Liver (tissue), 9 donors: ENCODE measurements around the gene ICAM1. TPM values are rescaled to one million over a fixed set of nuclear protein-coding genes. Genes with fewer than 3 reads are reported as not detected.

Experiments
- DNase-seq: peaks from one replicate; pipeline ENCODE4 v3.0.0-alpha.2; 2017; ENCODE audit warnings: low spot score
- H3K27ac ChIP-seq, 2 donors: one replicate each; pipeline ENCODE4 v1.7.0; 2013; ENCODE audit warnings: inconsistent platforms in 2 of 2, low read length in 2 of 2, control low read depth in 1 of 2, low read depth in 1 of 2, mild to moderate bottlenecking in 1 of 2
- H3K27me3 ChIP-seq, 4 donors: one replicate each; pipeline versions ENCODE4 v1.6.1 to v1.7.0; 2013; ENCODE audit warnings: low read length in 3 of 4, inconsistent platforms in 1 of 4, mild to moderate bottlenecking in 1 of 4, moderate library complexity in 1 of 4; ENCODE audit not compliant: control insufficient read depth in 4 of 4, insufficient read depth in 4 of 4
- H3K36me3 ChIP-seq, 4 donors: one replicate each; pipeline versions ENCODE4 v1.6.1 to v1.7.0; 2013; ENCODE audit warnings: low read length in 3 of 4, mild to moderate bottlenecking in 3 of 4, low read depth in 1 of 4, moderate library complexity in 1 of 4; ENCODE audit not compliant: control insufficient read depth in 4 of 4, insufficient read depth in 3 of 4
- H3K4me1 ChIP-seq, 4 donors: one replicate each; pipeline versions ENCODE4 v1.6.1 to v1.7.0; 2013; ENCODE audit warnings: low read length in 3 of 4, mild to moderate bottlenecking in 3 of 4, moderate library complexity in 1 of 4; ENCODE audit not compliant: control insufficient read depth in 4 of 4, insufficient read depth in 4 of 4
- H3K4me3 ChIP-seq, 3 donors: one replicate each; pipeline versions ENCODE4 v1.6.1 to v1.7.0; 2013; ENCODE audit warnings: low read length in 3 of 3, control low read depth in 1 of 3, low read depth in 1 of 3, mild to moderate bottlenecking in 1 of 3
- H3K9ac ChIP-seq, 2 donors: one replicate each; pipeline ENCODE4 v1.7.0; 2013; ENCODE audit warnings: low read length in 2 of 2, mild to moderate bottlenecking in 2 of 2, moderate library complexity in 2 of 2, control low read depth in 1 of 2, low read depth in 1 of 2
- H3K9me3 ChIP-seq, 4 donors: one replicate each; pipeline versions ENCODE4 v1.6.1 to v1.7.0; 2013; ENCODE audit warnings: low read length in 3 of 4; ENCODE audit not compliant: control insufficient read depth in 4 of 4
- ATF3 ChIP-seq: IDR thresholded peaks from 2 replicates; pipeline ENCODE4 v1.6.1; 2016; ENCODE audit warnings: antibody characterized with exemption
- EGR1 ChIP-seq, 2 donors: IDR thresholded peaks; 2 replicates each; pipeline ENCODE4 v1.6.1; 2016 to 2018; ENCODE audit warnings: antibody characterized with exemption in 2 of 2, low read depth in 2 of 2
- FOXA1 ChIP-seq: IDR thresholded peaks from 2 replicates; pipeline ENCODE4 v1.6.1; 2016; ENCODE audit warnings: antibody characterized with exemption
- FOXA2 ChIP-seq: IDR thresholded peaks from 2 replicates; pipeline ENCODE4 v1.6.1; 2016; ENCODE audit warnings: antibody characterized with exemption
- GABPA ChIP-seq, 2 donors: IDR thresholded peaks in 1 of 2; conservative IDR thresholded peaks in 1 of 2; 2 replicates each; pipeline ENCODE4 v1.6.1; 2016; ENCODE audit warnings: antibody characterized with exemption in 2 of 2, mild to moderate bottlenecking in 1 of 2, moderate library complexity in 1 of 2
- HNF4A ChIP-seq, 2 donors: conservative IDR thresholded peaks; 2 replicates each; pipeline ENCODE4 v1.6.1; 2016; ENCODE audit warnings: antibody characterized with exemption in 2 of 2, mild to moderate bottlenecking in 2 of 2
- HNF4G ChIP-seq: IDR thresholded peaks from 2 replicates; pipeline ENCODE4 v1.6.1; 2016; ENCODE audit warnings: antibody characterized with exemption
- JUND ChIP-seq, 2 donors: IDR thresholded peaks; 2 replicates each; pipeline ENCODE4 v1.6.1; 2016; ENCODE audit warnings: antibody characterized with exemption in 2 of 2
- MAX ChIP-seq: IDR thresholded peaks from 2 replicates; pipeline ENCODE4 v1.6.1; 2016; ENCODE audit warnings: antibody characterized with exemption
- NR2F2 ChIP-seq: IDR thresholded peaks from 2 replicates; pipeline ENCODE4 v1.6.1; 2016; ENCODE audit warnings: antibody characterized with exemption
- RAD21 ChIP-seq, 2 donors: IDR thresholded peaks; 2 replicates each; pipeline ENCODE4 v1.6.1; 2016; ENCODE audit warnings: antibody characterized with exemption in 2 of 2, mild to moderate bottlenecking in 2 of 2
- REST ChIP-seq: IDR thresholded peaks from 2 replicates; pipeline ENCODE4 v1.6.1; 2016; ENCODE audit warnings: antibody characterized with exemption, mild to moderate bottlenecking
- RXRA ChIP-seq, 2 donors: IDR thresholded peaks; 2 replicates each; pipeline ENCODE4 v1.6.1; 2017 to 2018; ENCODE audit warnings: antibody characterized with exemption in 2 of 2, mild to moderate bottlenecking in 1 of 2
- SP1 ChIP-seq: IDR thresholded peaks from 2 replicates; pipeline ENCODE4 v1.6.1; 2018; ENCODE audit warnings: antibody characterized with exemption, mild to moderate bottlenecking
- TAF1 ChIP-seq: conservative IDR thresholded peaks from 2 replicates; pipeline ENCODE4 v1.6.1; 2016; ENCODE audit warnings: antibody characterized with exemption, mild to moderate bottlenecking
- YY1 ChIP-seq: IDR thresholded peaks from 2 replicates; pipeline ENCODE4 v1.6.1; 2016; ENCODE audit warnings: antibody characterized with exemption, mild to moderate bottlenecking
- ZBTB33 ChIP-seq: IDR thresholded peaks from 2 replicates; pipeline ENCODE4 v1.6.1; 2016; ENCODE audit warnings: antibody characterized with exemption
- WGBS: extraction: QIAGEN DNeasy Blood & Tissue Kit; methylation state at CpG from one replicate; pipeline ENCODE4 v1.1.7; 2013; 5-methylcytosine and 5-hydroxymethylcytosine counted together
- polyA plus RNA-seq, 2 donors: library from polyadenylated mRNA; stranded (reverse) in 1 of 2; unstranded in 1 of 2; fragments of 200-250 nt in 1 of 2; fragments of >200 nt in 1 of 2; fragmentation: Nextera tagmentation in 1 of 2; extraction: Ambion mirVana in 1 of 2; gene quantifications; one replicate each; pipeline versions ENCODE4 v1.2.1 to v1.2.3, GENCODE V29; 2013 to 2015
- total RNA-seq, 2 donors: library from RNA; depleted of rRNA; stranded (reverse); fragments of >200 nt; gene quantifications; one replicate each; pipeline ENCODE4 v1.2.3, GENCODE V29; 2014
- donor health status: healthy.
- donor health status: healthy.
- donor health status: healthy.
- donor health status: healthy.
- donor health status: healthy.

ICAM1 gene
- total and polyA plus RNA-seq, 4 donors: 7.8 to 26.3 (median 19.8) TPM

GRCh38 chr19:10315335-10316214 lies 44.7 kb downstream of the ICAM1 start, which contains the start of gene FDX2:
Gene FDX2 (minus strand): TSS chr19:10316015. CDS start chr19:10315996, 19 bp downstream.
- DNase-seq: peak; percentile 91
- no peak for TF ChIP-seq FOXA2
- TF ChIP-seq RAD21 (IDR thresholded peaks at IDR 0.05): no peak
- no peak for TF ChIP-seq HNF4G
- no peak for TF ChIP-seq JUND (IDR thresholded peaks at IDR 0.05)
- TF ChIP-seq NR2F2: no peak
- no peak for TF ChIP-seq REST
- no peak for TF ChIP-seq RXRA (IDR thresholded peaks at IDR 0.05)
- TF ChIP-seq SP1: no peak
- TF ChIP-seq GABPA (IDR thresholded peaks at IDR 0.05 in 1 of 2, conservative IDR thresholded peaks at IDR 0.05 in 1 of 2): peak in 1 of 2 donors; percentile 65
- TF ChIP-seq ATF3: no peak
- peak; percentile 98 for TF ChIP-seq YY1
- TF ChIP-seq HNF4A (conservative IDR thresholded peaks at IDR 0.05): no peak
- TF ChIP-seq ZBTB33: no peak
- TF ChIP-seq TAF1: no peak
- no peak for TF ChIP-seq EGR1 (IDR thresholded peaks at IDR 0.05; ENCODE audit: low read depth in 2 of 2)
- no peak for TF ChIP-seq MAX
- no peak for TF ChIP-seq FOXA1
- peak within 1 kb of the TSS; percentile 60 to 88 (median 73) for H3K4me3 ChIP-seq
- no peaks in the 10 kb centered on the region for H3K27me3 ChIP-seq
- no peaks in the 10 kb centered on the region for H3K9me3 ChIP-seq
- 1% methylated on average over 55 of the region's 55 CpGs for WGBS
- H3K27ac ChIP-seq: no peak within 1 kb of the TSS
- peak within 1 kb of the TSS; percentile 33 to 81 for H3K9ac ChIP-seq
- peaks cover 3 to 17% (median 9%) of the 10 kb centered on the region in 4 donors for H3K4me1 ChIP-seq
- H3K36me3 ChIP-seq: peaks cover 11 to 30% (median 14%) of the 10 kb centered on the region in 4 donors
